Hepatocyte (in vitro differentiated cells): ENCODE measurements around the gene PFN4.

Experiments used
- EZH2 ChIP-seq: fragments of 200-600 bp; sonication (generic); IDR thresholded peaks from 2 replicates; pipeline ENCODE4 v1.6.1; 2016; ENCODE audit warnings: antibody characterized with exemption, mild to moderate bottlenecking, borderline replicate concordance
- EZH2phosphoT487 ChIP-seq: fragments of 200-600 bp; sonication (generic); IDR thresholded peaks from one replicate; pipeline ENCODE4 v1.6.1; 2018; ENCODE audit warnings: antibody characterized with exemption, mild to moderate bottlenecking, low read depth, moderate library complexity; ENCODE audit not compliant: unreplicated experiment, severe bottlenecking
- TF ChIP-seq, protein P1 (sequence below): fragments of 200-600 bp; sonication (generic); IDR thresholded peaks from 2 replicates; pipeline ENCODE4 v1.5.1; 2016; ENCODE audit warnings: antibody characterized with exemption, mild to moderate bottlenecking; ENCODE audit not compliant: poor library complexity

DNA sequence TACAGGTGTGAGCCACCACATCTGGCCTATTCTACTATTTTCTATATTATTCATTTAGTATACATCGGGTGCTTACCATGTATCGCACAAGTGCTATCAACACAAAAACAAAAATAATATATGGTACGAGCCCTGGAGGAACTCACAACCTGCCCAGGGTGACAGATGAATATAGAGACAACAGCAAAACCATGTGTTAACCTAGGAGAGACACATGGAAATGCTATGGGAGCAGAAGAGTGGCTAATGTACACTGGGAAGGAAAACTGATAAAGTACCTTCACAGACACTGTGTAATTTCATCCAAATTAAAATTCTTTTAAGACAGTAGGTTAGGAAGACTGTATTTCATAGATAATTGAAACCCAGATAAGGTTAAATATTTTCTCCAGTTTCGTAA, 50.9 kb downstream of the PFN4 start:
- TF ChIP-seq, protein P1, sequence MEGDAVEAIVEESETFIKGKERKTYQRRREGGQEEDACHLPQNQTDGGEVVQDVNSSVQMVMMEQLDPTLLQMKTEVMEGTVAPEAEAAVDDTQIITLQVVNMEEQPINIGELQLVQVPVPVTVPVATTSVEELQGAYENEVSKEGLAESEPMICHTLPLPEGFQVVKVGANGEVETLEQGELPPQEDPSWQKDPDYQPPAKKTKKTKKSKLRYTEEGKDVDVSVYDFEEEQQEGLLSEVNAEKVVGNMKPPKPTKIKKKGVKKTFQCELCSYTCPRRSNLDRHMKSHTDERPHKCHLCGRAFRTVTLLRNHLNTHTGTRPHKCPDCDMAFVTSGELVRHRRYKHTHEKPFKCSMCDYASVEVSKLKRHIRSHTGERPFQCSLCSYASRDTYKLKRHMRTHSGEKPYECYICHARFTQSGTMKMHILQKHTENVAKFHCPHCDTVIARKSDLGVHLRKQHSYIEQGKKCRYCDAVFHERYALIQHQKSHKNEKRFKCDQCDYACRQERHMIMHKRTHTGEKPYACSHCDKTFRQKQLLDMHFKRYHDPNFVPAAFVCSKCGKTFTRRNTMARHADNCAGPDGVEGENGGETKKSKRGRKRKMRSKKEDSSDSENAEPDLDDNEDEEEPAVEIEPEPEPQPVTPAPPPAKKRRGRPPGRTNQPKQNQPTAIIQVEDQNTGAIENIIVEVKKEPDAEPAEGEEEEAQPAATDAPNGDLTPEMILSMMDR: no peak
- TF ChIP-seq EZH2: no peak
- TF ChIP-seq EZH2phosphoT487: no peak
